Measurements from ENCODE around the gene MICAL2. TPM values are rescaled to one million over a fixed set of nuclear protein-coding genes. Genes with fewer than 3 reads are reported as not detected.
A peak's percentile ranks its signal among the peaks of the same experiment; 100 is the strongest.

MICAL2 gene
- total RNA-seq, 1 experiment from 2014 or later: 151 TPM

GRCh38 chr11:12245091-12245490 lies 134.7 kb downstream of the MICAL2 start:
- DNase-seq (ENCODE audit: unreplicated experiment): no peak
- no peak for TF ChIP-seq CTCF (IDR thresholded peaks at IDR 0.05; ENCODE audit: unreplicated experiment)
- no TSS peak for BruUV-seq (replicated peaks)
- Mint-ChIP-seq H3K4me1 (ENCODE audit: insufficient read depth, unreplicated experiment) (peaks cover 16% of the 10 kb centered on the region), H3K9me3 (ENCODE audit: unreplicated experiment) (no peaks in the 10 kb centered on the region), H3K36me3 (ENCODE audit: insufficient read depth, unreplicated experiment) (peaks cover 22% of the 10 kb centered on the region), H3K27me3 (ENCODE audit: insufficient read depth, unreplicated experiment) (no peaks in the 10 kb centered on the region), H3K4me3 (ENCODE audit: unreplicated experiment) (no peak overlapping the region), H3K27ac (ENCODE audit: low read depth, unreplicated experiment) (no peak overlapping the region)
- ChIA-PET CTCF (interaction anchor here (0.6 to 2.9 kb wide), 3 partner anchors 8 to 199 kb away, joined by 3 to 15 read pairs (median 3); no protein-coding TSS in a partner anchor), POLR2A (no interaction called here)
- intact Hi-C loops (cut with micrococcal nuclease): no loop called here

- TF ChIP-seq CTCF (IDR thresholded peaks at IDR 0.05; ENCODE audit: unreplicated experiment): no peak
- H3K4me1 Mint-ChIP-seq (ENCODE audit: insufficient read depth, unreplicated experiment): peaks cover 16% of the 10 kb centered on the region
- no TSS peak for BruUV-seq (replicated peaks)
Observed at GRCh38 chr11:12245549-12246016, 135.2 kb downstream of the MICAL2 start.

GRCh38 chr11:12246147-12246546 lies 135.8 kb downstream of the MICAL2 start:
- POLR2A ChIA-PET: interaction anchor here (0.6 kb wide), 3 partner anchors 311 to 657 kb away, joined by 3 read pairs; no protein-coding TSS in a partner anchor
- no peak overlapping the region for H3K4me3 Mint-ChIP-seq (ENCODE audit: unreplicated experiment)
- intact Hi-C loops (cut with micrococcal nuclease): no loop called here
- no peak overlapping the region for H3K27ac Mint-ChIP-seq (ENCODE audit: low read depth, unreplicated experiment)
- no TSS peak for BruUV-seq (replicated peaks)
- H3K27me3 Mint-ChIP-seq (ENCODE audit: insufficient read depth, unreplicated experiment): no peaks in the 10 kb centered on the region
- H3K9me3 Mint-ChIP-seq (ENCODE audit: unreplicated experiment): no peaks in the 10 kb centered on the region
- CTCF ChIA-PET: interaction anchor here (0.6 to 2.9 kb wide), 7 partner anchors 9 to 199 kb away, joined by 3 to 15 read pairs (median 3); no protein-coding TSS in a partner anchor
- H3K36me3 Mint-ChIP-seq (ENCODE audit: insufficient read depth, unreplicated experiment): peaks cover 12% of the 10 kb centered on the region
- DNase-seq (ENCODE audit: unreplicated experiment): no peak
- peaks cover 16% of the 10 kb centered on the region for H3K4me1 Mint-ChIP-seq (ENCODE audit: insufficient read depth, unreplicated experiment)
- no peak for TF ChIP-seq CTCF (IDR thresholded peaks at IDR 0.05; ENCODE audit: unreplicated experiment)

More at GRCh38 chr11:12245549-12246016, 135.2 kb downstream of the MICAL2 start:
- H3K27ac Mint-ChIP-seq (ENCODE audit: low read depth, unreplicated experiment): no peak overlapping the region
- H3K9me3 Mint-ChIP-seq (ENCODE audit: unreplicated experiment): no peaks in the 10 kb centered on the region
- peak; percentile 32 for DNase-seq (ENCODE audit: unreplicated experiment)
- H3K27me3 Mint-ChIP-seq (ENCODE audit: insufficient read depth, unreplicated experiment): no peaks in the 10 kb centered on the region
- POLR2A ChIA-PET: interaction anchor here (0.6 kb wide), 1 partner anchor 657 kb away, joined by 3 read pairs; no protein-coding TSS in a partner anchor
- intact Hi-C loops (cut with micrococcal nuclease): no loop called here
- no peak overlapping the region for H3K4me3 Mint-ChIP-seq (ENCODE audit: unreplicated experiment)
- peaks cover 18% of the 10 kb centered on the region for H3K36me3 Mint-ChIP-seq (ENCODE audit: insufficient read depth, unreplicated experiment)
- CTCF ChIA-PET: interaction anchor here (1.1 to 2.9 kb wide), 4 partner anchors 9 to 199 kb away, joined by 3 to 15 read pairs (median 3); no protein-coding TSS in a partner anchor

- no peak overlapping the region for H3K27ac Mint-ChIP-seq (ENCODE audit: low read depth, unreplicated experiment)
- CTCF ChIA-PET: interaction anchor here (0.6 to 2.9 kb wide), 7 partner anchors 10 to 445 kb away, joined by 3 to 15 read pairs (median 4); no protein-coding TSS in a partner anchor
- intact Hi-C loops (cut with micrococcal nuclease): no loop called here
- H3K4me1 Mint-ChIP-seq (ENCODE audit: insufficient read depth, unreplicated experiment): peaks cover 16% of the 10 kb centered on the region
- DNase-seq (ENCODE audit: unreplicated experiment): no peak
- H3K36me3 Mint-ChIP-seq (ENCODE audit: insufficient read depth, unreplicated experiment): peaks cover 7% of the 10 kb centered on the region
- no peak overlapping the region for H3K4me3 Mint-ChIP-seq (ENCODE audit: unreplicated experiment)
- BruUV-seq (replicated peaks): no TSS peak
- POLR2A ChIA-PET: interaction anchor here (0.6 kb wide), 1 partner anchor 311 kb away, joined by 3 read pairs; no protein-coding TSS in a partner anchor
- TF ChIP-seq CTCF (IDR thresholded peaks at IDR 0.05; ENCODE audit: unreplicated experiment): no peak
- H3K27me3 Mint-ChIP-seq (ENCODE audit: insufficient read depth, unreplicated experiment): no peaks in the 10 kb centered on the region
- no peaks in the 10 kb centered on the region for H3K9me3 Mint-ChIP-seq (ENCODE audit: unreplicated experiment)
Observed at GRCh38 chr11:12246989-12247388, 136.6 kb downstream of the MICAL2 start.

Data from MCF 10A (cell line).